Measurements from ENCODE around the gene PRKAR1B. TPM values are rescaled to one million over a fixed set of nuclear protein-coding genes. Genes with fewer than 3 reads are reported as not detected.

Gene PRKAR1B
- total RNA-seq, 1 experiment from 2014 or later: 51.7 TPM

DNA sequence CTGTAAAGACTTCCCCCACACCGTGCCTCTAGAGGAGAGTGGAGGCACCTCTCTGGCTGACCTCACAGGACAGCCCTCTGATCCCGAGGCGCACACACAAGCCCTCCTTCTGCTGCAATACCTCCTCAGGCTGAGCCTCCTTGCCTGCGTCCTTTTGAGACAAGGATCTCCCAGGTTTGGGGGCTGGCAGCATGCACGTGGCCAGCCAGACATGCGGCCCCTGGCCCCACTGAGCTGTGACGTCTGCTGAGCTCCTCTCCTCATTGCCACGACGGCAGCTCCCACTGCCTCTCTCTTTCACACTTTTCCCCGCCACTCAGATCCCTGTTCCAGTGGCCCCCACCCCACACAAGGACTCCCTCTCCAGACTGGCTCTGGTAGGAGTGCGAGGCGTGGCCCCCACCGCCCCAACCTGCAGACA lies 12.8 kb downstream of the PRKAR1B start:
- peaks cover 45% of the 10 kb centered on the region for H4K20me1 ChIP-seq (ENCODE audit: insufficient read depth)
- no peaks in the 10 kb centered on the region for H3K9me2 ChIP-seq (ENCODE audit: insufficient read depth)
- H3F3A ChIP-seq (ENCODE audit: insufficient read depth, low read depth): 0 out of 2 replicates have a peak, but pooled peaks cover 7% of the 10 kb centered on the region
- no peak overlapping the region for H3K4me2 ChIP-seq
- no peak overlapping the region for H3K27ac ChIP-seq
- TF ChIP-seq, protein P1, sequence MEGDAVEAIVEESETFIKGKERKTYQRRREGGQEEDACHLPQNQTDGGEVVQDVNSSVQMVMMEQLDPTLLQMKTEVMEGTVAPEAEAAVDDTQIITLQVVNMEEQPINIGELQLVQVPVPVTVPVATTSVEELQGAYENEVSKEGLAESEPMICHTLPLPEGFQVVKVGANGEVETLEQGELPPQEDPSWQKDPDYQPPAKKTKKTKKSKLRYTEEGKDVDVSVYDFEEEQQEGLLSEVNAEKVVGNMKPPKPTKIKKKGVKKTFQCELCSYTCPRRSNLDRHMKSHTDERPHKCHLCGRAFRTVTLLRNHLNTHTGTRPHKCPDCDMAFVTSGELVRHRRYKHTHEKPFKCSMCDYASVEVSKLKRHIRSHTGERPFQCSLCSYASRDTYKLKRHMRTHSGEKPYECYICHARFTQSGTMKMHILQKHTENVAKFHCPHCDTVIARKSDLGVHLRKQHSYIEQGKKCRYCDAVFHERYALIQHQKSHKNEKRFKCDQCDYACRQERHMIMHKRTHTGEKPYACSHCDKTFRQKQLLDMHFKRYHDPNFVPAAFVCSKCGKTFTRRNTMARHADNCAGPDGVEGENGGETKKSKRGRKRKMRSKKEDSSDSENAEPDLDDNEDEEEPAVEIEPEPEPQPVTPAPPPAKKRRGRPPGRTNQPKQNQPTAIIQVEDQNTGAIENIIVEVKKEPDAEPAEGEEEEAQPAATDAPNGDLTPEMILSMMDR (conservative IDR thresholded peaks at IDR 0.05): no peak
- TF ChIP-seq EZH2 (IDR thresholded peaks at IDR 0.05; ENCODE audit: low read depth): no peak
- POLR2A ChIA-PET (ENCODE audit: unreplicated experiment): no interaction called here
- CTCF ChIA-PET: no interaction called here
- H3K9me3 ChIP-seq (ENCODE audit: insufficient read depth, low read depth): no peaks in the 10 kb centered on the region
- H3K27me3 ChIP-seq (ENCODE audit: insufficient read depth, low read depth): no peaks in the 10 kb centered on the region
- H2AFZ ChIP-seq: no peak overlapping the region
- H3K4me3 ChIP-seq: no peak overlapping the region
- BruUV-seq (replicated peaks): no TSS peak
- no peaks in the 10 kb centered on the region for H3K4me1 ChIP-seq (replicated peaks; ENCODE audit: insufficient read depth)
- no peak for DNase-seq
- H3K36me3 ChIP-seq (ENCODE audit: low read depth): no peaks in the 10 kb centered on the region
- no peaks in the 10 kb centered on the region for H3K79me2 ChIP-seq (ENCODE audit: low read depth)
- intact Hi-C loops (cut with micrococcal nuclease; ENCODE audit: unreplicated experiment): no loop called here

DNA sequence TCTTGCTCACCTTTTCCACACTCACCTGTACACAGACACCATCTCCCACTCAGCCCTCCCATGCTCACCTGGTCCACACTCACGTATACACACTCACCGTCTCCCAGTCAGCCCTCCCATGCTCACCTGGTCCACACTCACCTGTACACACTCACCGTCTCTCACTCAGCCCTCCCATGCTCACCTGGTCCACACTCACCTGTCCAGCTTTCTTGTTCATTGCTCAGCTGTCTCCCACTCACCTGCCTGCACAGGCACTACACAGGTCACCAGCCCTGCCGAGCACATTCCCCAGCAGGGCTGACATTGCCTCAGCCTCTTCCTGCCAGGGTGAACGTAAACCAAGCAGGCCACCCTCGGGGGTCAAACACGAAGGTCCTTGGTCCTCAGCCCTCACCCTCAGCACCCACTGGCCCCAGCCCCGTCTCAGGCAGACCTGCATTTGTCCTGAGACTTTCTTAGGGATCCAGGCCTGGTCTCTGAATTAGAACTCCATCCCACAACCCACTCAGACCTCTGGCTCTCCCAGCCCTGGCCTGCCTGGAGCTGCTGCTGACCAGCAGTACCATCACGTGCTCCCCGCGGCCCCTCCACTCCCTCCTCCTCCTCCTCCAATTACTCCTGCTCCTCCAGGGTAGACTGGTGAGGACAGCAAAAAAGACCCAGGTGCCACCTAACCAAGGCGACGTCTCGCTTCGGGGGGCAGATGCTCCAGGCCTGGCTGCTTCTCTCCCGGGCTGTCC lies 13.4 kb downstream of the PRKAR1B start:
- BruUV-seq (replicated peaks): no TSS peak

DNA sequence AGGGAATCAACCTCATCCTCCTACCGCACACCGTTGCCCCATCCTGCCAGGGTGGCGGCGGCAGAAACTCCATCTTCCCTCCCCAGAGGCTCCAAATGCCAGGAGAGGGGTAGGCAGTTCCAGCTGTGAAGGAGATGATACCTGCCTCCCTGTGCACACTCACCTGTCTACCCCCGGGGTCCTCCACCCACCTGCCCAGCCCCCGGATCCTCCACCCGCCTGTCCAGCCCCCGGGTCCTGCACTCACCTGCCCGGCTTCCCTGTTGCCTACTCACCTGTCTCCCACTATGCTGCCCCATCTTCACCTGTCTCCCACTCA lies 14.0 kb downstream of the PRKAR1B start:
- Histone ChIP-seq H3K4me3 (no peak overlapping the region), H3F3A (ENCODE audit: insufficient read depth, low read depth) (0 out of 2 replicates have a peak, but pooled peaks cover 13% of the 10 kb centered on the region), H3K79me2 (ENCODE audit: low read depth) (no peaks in the 10 kb centered on the region), H3K27me3 (ENCODE audit: insufficient read depth, low read depth) (no peaks in the 10 kb centered on the region), H3K9me3 (ENCODE audit: insufficient read depth, low read depth) (no peaks in the 10 kb centered on the region), H3K9me2 (ENCODE audit: insufficient read depth) (no peaks in the 10 kb centered on the region), H3K36me3 (ENCODE audit: low read depth) (no peaks in the 10 kb centered on the region), H2AFZ (no peak overlapping the region), H3K4me1 (replicated peaks; ENCODE audit: insufficient read depth) (no peaks in the 10 kb centered on the region), H3K27ac (no peak overlapping the region), H3K4me2 (no peak overlapping the region), H4K20me1 (ENCODE audit: insufficient read depth) (peaks cover 51% of the 10 kb centered on the region)
- intact Hi-C loops (cut with micrococcal nuclease; ENCODE audit: unreplicated experiment): no loop called here
- BruUV-seq (replicated peaks): no TSS peak
- DNase-seq: no peak
- ChIA-PET POLR2A (ENCODE audit: unreplicated experiment) (no interaction called here), CTCF (no interaction called here)
- TF ChIP-seq EZH2 (IDR thresholded peaks at IDR 0.05; ENCODE audit: low read depth): no peak
- TF ChIP-seq, protein P1 (conservative IDR thresholded peaks at IDR 0.05): no peak

More for the DNA sequence above, 13.4 kb downstream of the PRKAR1B start:
- intact Hi-C loops (cut with micrococcal nuclease; ENCODE audit: unreplicated experiment): no loop called here
- H3K4me1 ChIP-seq (replicated peaks; ENCODE audit: insufficient read depth): no peaks in the 10 kb centered on the region
- H2AFZ ChIP-seq: no peak overlapping the region
- no peak overlapping the region for H3K4me2 ChIP-seq
- no peak overlapping the region for H3K27ac ChIP-seq
- H3K79me2 ChIP-seq (ENCODE audit: low read depth): no peaks in the 10 kb centered on the region
- no peak for TF ChIP-seq EZH2 (IDR thresholded peaks at IDR 0.05; ENCODE audit: low read depth)
- TF ChIP-seq, protein P1 (conservative IDR thresholded peaks at IDR 0.05): no peak
- no peaks in the 10 kb centered on the region for H3K27me3 ChIP-seq (ENCODE audit: insufficient read depth, low read depth)
- CTCF ChIA-PET: no interaction called here
- H4K20me1 ChIP-seq (ENCODE audit: insufficient read depth): peaks cover 46% of the 10 kb centered on the region
- H3K4me3 ChIP-seq: no peak overlapping the region
- H3K9me3 ChIP-seq (ENCODE audit: insufficient read depth, low read depth): no peaks in the 10 kb centered on the region
- DNase-seq: no peak
- POLR2A ChIA-PET (ENCODE audit: unreplicated experiment): no interaction called here
- H3K9me2 ChIP-seq (ENCODE audit: insufficient read depth): no peaks in the 10 kb centered on the region
- H3F3A ChIP-seq (ENCODE audit: insufficient read depth, low read depth): 0 out of 2 replicates have a peak, but pooled peaks cover 11% of the 10 kb centered on the region
- no peaks in the 10 kb centered on the region for H3K36me3 ChIP-seq (ENCODE audit: low read depth)

All from PC-9 (cell line).